GM12891 (cell line): Measurements from ENCODE around the gene MAP4K3.
"Not testable (repeated sequence)": the region's sequence is repeated elsewhere in the genome, so short reads cannot be mapped to it uniquely, and the experiment has no call there.

Source experiments
- DNase-seq: peaks from one replicate; pipeline ENCODE4 v3.0.0; 2011; ENCODE audit warnings: low spot score; ENCODE audit not compliant: insufficient read length
- FAIRE-seq: peaks from 2 replicates; lab custom pipeline; 2011; peaks lifted over from hg19 to GRCh38; lab: Jason Lieb, UNC
- PAX5 ChIP-seq: IDR thresholded peaks from 2 replicates; pipeline ENCODE4 v1.6.1; 2011; ENCODE audit warnings: low read length, moderate library complexity, mild to moderate bottlenecking; ENCODE audit not compliant: insufficient read depth, severe bottlenecking
- POLR2A ChIP-seq: IDR thresholded peaks from 2 replicates; pipeline ENCODE4 v1.6.1; 2011; ENCODE audit warnings: low read depth, low read length, control low read depth
- POLR2AphosphoS5 ChIP-seq: IDR thresholded peaks from 2 replicates; pipeline ENCODE4 v1.6.1; 2011; ENCODE audit warnings: low read depth, low read length, control low read depth
- POU2F2 ChIP-seq: IDR thresholded peaks from 2 replicates; pipeline ENCODE4 v1.6.1; 2011; ENCODE audit warnings: low read depth, mild to moderate bottlenecking, control low read depth, low read length, moderate library complexity
- SPI1 ChIP-seq: IDR thresholded peaks from 2 replicates; pipeline ENCODE4 v1.6.1; 2011; ENCODE audit warnings: low read depth, low read length, control low read depth
- TAF1 ChIP-seq: IDR thresholded peaks from 2 replicates; pipeline ENCODE4 v1.6.1; 2011; ENCODE audit warnings: low read depth, low read length, control low read depth

MAP4K3 gene

GRCh38 chr2:39350658-39351057 is 86.4 kb downstream of the MAP4K3 start:
- DNase-seq (no peak), FAIRE-seq (no peak)
- TF ChIP-seq SPI1 = no peak
- no peak for TF ChIP-seq POLR2A
- no peak for TF ChIP-seq POLR2AphosphoS5
- TF ChIP-seq TAF1 = no peak
- TF ChIP-seq POU2F2 = no peak
- TF ChIP-seq PAX5 = no peak

- TF ChIP-seq SPI1 = no peak
- TF ChIP-seq TAF1 = no peak
- no peak for TF ChIP-seq POU2F2
- TF ChIP-seq PAX5 = no peak
- no peak for TF ChIP-seq POLR2A
- no peak for TF ChIP-seq POLR2AphosphoS5
- DNase-seq = no peak
- FAIRE-seq = no peak
These were observed 98.6 kb downstream of the MAP4K3 start for GRCh38 chr2:39338502-39338901.

GRCh38 chr2:39335930-39336329 is 101.2 kb downstream of the MAP4K3 start:
- FAIRE-seq = no peak
- TF ChIP-seq POLR2A = no peak
- TF ChIP-seq POU2F2 = no peak
- TF ChIP-seq POLR2AphosphoS5 = no peak
- no peak for TF ChIP-seq TAF1
- no peak for TF ChIP-seq SPI1
- TF ChIP-seq PAX5 = no peak
- no peak for DNase-seq

- TF ChIP-seq TAF1 = no peak
- TF ChIP-seq SPI1 = no peak
- FAIRE-seq = no peak
- no peak for DNase-seq
These were observed 102.1 kb downstream of the MAP4K3 start for GRCh38 chr2:39334978-39335377.

- FAIRE-seq (no peak), DNase-seq (no peak)
- TF ChIP-seq SPI1 = no peak
- TF ChIP-seq POLR2A = no peak
- no peak for TF ChIP-seq TAF1
- no peak for TF ChIP-seq POU2F2
- TF ChIP-seq PAX5 = no peak
- no peak for TF ChIP-seq POLR2AphosphoS5
These were observed 102.6 kb downstream of the MAP4K3 start for GRCh38 chr2:39334529-39334928.

- DNase-seq = no peak
- TF ChIP-seq POU2F2 (no peak), SPI1 (no peak), PAX5 (no peak), TAF1 (no peak), POLR2A (no peak), POLR2AphosphoS5 (no peak)
- no peak for FAIRE-seq
These were observed 110.4 kb downstream of the MAP4K3 start for GRCh38 chr2:39326644-39327043.

- DNase-seq (no peak), FAIRE-seq (no peak)
- TF ChIP-seq PAX5 = no peak
These were observed 111.1 kb downstream of the MAP4K3 start for GRCh38 chr2:39325966-39326365.

GRCh38 chr2:39321056-39322035 is 115.7 kb downstream of the MAP4K3 start:
- DNase-seq, FAIRE-seq: not testable (repeated sequence)

- FAIRE-seq (no peak), DNase-seq (no peak)
- TF ChIP-seq POLR2AphosphoS5 (no peak), POU2F2 (no peak), TAF1 (no peak), POLR2A (no peak), SPI1 (no peak), PAX5 (no peak)
These were observed 116.9 kb downstream of the MAP4K3 start for GRCh38 chr2:39320162-39320561.

GRCh38 chr2:39313575-39313974 is 123.5 kb downstream of the MAP4K3 start:
- TF ChIP-seq POLR2AphosphoS5 (no peak), PAX5 (no peak), TAF1 (no peak), POU2F2 (no peak), SPI1 (no peak), POLR2A (no peak)
- DNase-seq (no peak), FAIRE-seq (no peak)
